Tibial nerve (tissue), 4 donors: ENCODE data around the gene C7orf57. TPM values are rescaled to one million over a fixed set of nuclear protein-coding genes. Genes with fewer than 3 reads are reported as not detected.

ENCODE experiments used
- DNase-seq, 2 donors: peaks; one replicate each; pipeline ENCODE4 v3.0.0-alpha.2; 2019; ENCODE audit warnings: low spot score in 2 of 2
- H3K27ac ChIP-seq, 4 donors: fragments of 200-600 bp; sonication (generic) in 3 of 4; one replicate each; pipeline ENCODE4 v1.5.1; 2017 to 2019; ENCODE audit warnings: mild to moderate bottlenecking in 1 of 4
- H3K27me3 ChIP-seq, 2 donors: fragments of 200-600 bp; sonication (generic) in 1 of 2; one replicate each; pipeline versions ENCODE4 v1.5.1 to v1.6.0; 2017 to 2019
- H3K36me3 ChIP-seq, 3 donors: fragments of 200-600 bp; sonication (generic); one replicate each; pipeline ENCODE4 v1.5.1; 2018 to 2019
- H3K4me1 ChIP-seq, 4 donors: fragments of 200-600 bp; sonication (generic) in 3 of 4; one replicate each; pipeline ENCODE4 v1.5.1; 2017 to 2019
- H3K4me3 ChIP-seq, 4 donors: fragments of 200-600 bp; sonication (generic) in 3 of 4; one replicate each; pipeline ENCODE4 v1.5.1; 2017 to 2019; ENCODE audit warnings: mild to moderate bottlenecking in 1 of 4, moderate library complexity in 1 of 4
- H3K9me3 ChIP-seq, 4 donors: fragments of 200-600 bp; sonication (generic) in 3 of 4; one replicate each; pipeline ENCODE4 v1.5.1; 2017 to 2019
- EP300 ChIP-seq, 2 donors: sonication (generic); formaldehyde crosslinking; IDR thresholded peaks; one replicate each; pipeline ENCODE4 v1.6.1; 2017; ENCODE audit warnings: antibody characterized with exemption in 2 of 2, mild to moderate bottlenecking in 1 of 2
- POLR2A ChIP-seq, 2 donors: fragments of 450-650 bp; IDR thresholded peaks; one replicate each; pipeline ENCODE4 v1.6.1; 2017; ENCODE audit warnings: antibody characterized with exemption in 2 of 2, mild to moderate bottlenecking in 2 of 2, moderate library complexity in 2 of 2
- WGBS, 2 donors: methylation state at CpG; one replicate each; pipeline ENCODE4 v1.1.5; 2018; 5-methylcytosine and 5-hydroxymethylcytosine counted together
- total RNA-seq, 4 donors: library from RNA; depleted of rRNA; stranded (reverse); fragments of >200 nt; gene quantifications; one replicate each; pipeline ENCODE4 v1.1.0, GENCODE V29; 2016
- TF ChIP-seq, protein P1 (sequence below), 5 experiments: fragments of 200-600 bp in 3 of 5; fragments of 450-650 bp in 2 of 5; sonication (generic) in 3 of 5; IDR thresholded peaks; one replicate each; pipeline ENCODE4 v1.5.1; 2016 to 2019; ENCODE audit warnings: antibody characterized with exemption in 5 of 5, mild to moderate bottlenecking in 3 of 5, moderate library complexity in 2 of 5

C7orf57 gene
- total RNA-seq, 4 donors from 2014 or later: 0.21 to 0.66 (median 0.60) TPM; not detected in 1

DNA sequence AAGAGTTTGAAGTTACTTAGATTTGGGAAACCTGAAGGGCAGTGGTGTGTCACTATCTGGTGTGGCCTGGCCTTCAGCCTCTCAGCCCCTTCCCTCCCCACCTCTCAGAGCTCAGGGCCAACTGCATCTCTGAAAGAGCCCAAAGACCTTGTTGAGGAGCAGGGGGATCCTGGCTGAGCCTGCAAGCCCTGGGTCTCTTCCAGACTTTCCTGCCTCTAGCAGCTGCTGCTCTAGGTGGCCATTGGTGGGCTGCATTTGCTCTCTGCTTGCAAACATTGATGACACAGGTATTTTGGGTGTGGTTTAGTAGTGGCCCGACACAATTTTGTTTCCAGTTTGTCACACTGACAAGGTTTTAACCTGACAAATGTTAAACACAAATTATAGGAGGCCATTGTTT, 50.6 kb downstream of the C7orf57 start:
- Histone ChIP-seq H3K36me3 (no peaks in the 10 kb centered on the region), H3K9me3 (no peaks in the 10 kb centered on the region), H3K4me3 (no peak overlapping the region), H3K4me1 (peaks cover 0 to 66% (median 28%) of the 10 kb centered on the region in 4 donors), H3K27me3 (no peaks in the 10 kb centered on the region), H3K27ac (peak overlapping the region in 3 of 4 donors; percentile 48 to 95 (median 78))
- 82 to 84% methylated on average over 1 of the region's 1 CpG for whole genome bisulfite sequencing, 2 donors
- no peak for DNase-seq
- TF ChIP-seq EP300 (IDR thresholded peaks at IDR 0.05): no peak
- TF ChIP-seq POLR2A (IDR thresholded peaks at IDR 0.05): no peak
- TF ChIP-seq, protein P1, sequence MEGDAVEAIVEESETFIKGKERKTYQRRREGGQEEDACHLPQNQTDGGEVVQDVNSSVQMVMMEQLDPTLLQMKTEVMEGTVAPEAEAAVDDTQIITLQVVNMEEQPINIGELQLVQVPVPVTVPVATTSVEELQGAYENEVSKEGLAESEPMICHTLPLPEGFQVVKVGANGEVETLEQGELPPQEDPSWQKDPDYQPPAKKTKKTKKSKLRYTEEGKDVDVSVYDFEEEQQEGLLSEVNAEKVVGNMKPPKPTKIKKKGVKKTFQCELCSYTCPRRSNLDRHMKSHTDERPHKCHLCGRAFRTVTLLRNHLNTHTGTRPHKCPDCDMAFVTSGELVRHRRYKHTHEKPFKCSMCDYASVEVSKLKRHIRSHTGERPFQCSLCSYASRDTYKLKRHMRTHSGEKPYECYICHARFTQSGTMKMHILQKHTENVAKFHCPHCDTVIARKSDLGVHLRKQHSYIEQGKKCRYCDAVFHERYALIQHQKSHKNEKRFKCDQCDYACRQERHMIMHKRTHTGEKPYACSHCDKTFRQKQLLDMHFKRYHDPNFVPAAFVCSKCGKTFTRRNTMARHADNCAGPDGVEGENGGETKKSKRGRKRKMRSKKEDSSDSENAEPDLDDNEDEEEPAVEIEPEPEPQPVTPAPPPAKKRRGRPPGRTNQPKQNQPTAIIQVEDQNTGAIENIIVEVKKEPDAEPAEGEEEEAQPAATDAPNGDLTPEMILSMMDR (IDR thresholded peaks at IDR 0.05): no peak

DNA sequence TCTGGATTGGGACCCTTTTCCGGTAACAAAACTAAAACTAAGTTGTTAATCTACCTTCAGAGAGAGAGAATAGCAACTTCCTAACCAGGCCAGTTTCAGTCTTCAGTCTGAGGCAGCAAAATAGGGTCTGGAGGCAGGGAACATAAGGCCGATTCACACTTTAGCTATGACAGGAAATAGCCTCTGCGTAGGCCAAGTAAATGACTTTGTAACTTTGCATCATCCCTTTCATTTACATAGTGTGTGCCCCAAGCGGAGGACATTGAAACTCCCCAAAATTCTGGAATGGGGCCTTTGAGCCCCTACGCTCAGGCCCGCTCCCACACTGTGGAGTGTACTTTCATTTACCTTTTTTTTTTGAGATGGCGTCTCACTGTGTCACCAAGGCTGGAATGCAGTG, 52.0 kb downstream of the C7orf57 start:
- Histone ChIP-seq H3K27me3 (no peaks in the 10 kb centered on the region), H3K9me3 (no peaks in the 10 kb centered on the region), H3K4me1 (peaks cover 0 to 72% (median 28%) of the 10 kb centered on the region in 4 donors), H3K4me3 (no peak overlapping the region), H3K27ac (peak overlapping the region in 3 of 4 donors; percentile 88 to 95 (median 94)), H3K36me3 (peaks cover 0 to 12% (median 0%) of the 10 kb centered on the region in 3 donors)
- no peak for DNase-seq
- no peak for TF ChIP-seq POLR2A (IDR thresholded peaks at IDR 0.05)
- TF ChIP-seq, protein P1 (IDR thresholded peaks at IDR 0.05): no peak
- TF ChIP-seq EP300 (IDR thresholded peaks at IDR 0.05): no peak
- 64 to 70% methylated on average over 7 of the region's 7 CpGs for WGBS, 2 donors

DNA sequence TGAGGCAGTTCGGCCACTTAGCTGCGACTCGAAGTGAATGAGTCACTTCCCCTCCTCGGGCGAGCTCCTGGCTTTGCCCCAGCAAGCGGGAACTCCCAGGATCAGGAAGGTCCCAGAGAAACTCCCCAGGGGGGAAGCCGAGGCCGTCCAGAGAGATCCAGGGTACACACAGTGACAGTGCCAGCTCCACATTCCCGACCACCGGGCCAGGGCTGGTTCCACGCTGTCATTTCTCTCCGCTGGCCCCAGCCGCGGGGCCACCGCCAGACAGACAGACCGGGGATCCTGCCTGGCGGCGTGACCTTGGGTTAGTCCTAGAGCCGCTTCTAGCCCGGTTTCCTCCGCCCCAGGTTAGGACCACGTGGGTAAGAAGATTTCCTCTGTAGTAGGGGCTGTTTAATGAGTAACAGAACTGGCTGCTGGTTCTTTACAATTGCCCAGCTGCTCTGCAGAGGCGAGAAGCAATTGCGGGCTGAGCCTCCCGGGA, 53.3 kb downstream of the C7orf57 start:
- peak in 1 of 2 donors; percentile 74 for TF ChIP-seq EP300 (IDR thresholded peaks at IDR 0.05)
- no peak for TF ChIP-seq POLR2A (IDR thresholded peaks at IDR 0.05)
- no peaks in the 10 kb centered on the region for H3K9me3 ChIP-seq

DNA sequence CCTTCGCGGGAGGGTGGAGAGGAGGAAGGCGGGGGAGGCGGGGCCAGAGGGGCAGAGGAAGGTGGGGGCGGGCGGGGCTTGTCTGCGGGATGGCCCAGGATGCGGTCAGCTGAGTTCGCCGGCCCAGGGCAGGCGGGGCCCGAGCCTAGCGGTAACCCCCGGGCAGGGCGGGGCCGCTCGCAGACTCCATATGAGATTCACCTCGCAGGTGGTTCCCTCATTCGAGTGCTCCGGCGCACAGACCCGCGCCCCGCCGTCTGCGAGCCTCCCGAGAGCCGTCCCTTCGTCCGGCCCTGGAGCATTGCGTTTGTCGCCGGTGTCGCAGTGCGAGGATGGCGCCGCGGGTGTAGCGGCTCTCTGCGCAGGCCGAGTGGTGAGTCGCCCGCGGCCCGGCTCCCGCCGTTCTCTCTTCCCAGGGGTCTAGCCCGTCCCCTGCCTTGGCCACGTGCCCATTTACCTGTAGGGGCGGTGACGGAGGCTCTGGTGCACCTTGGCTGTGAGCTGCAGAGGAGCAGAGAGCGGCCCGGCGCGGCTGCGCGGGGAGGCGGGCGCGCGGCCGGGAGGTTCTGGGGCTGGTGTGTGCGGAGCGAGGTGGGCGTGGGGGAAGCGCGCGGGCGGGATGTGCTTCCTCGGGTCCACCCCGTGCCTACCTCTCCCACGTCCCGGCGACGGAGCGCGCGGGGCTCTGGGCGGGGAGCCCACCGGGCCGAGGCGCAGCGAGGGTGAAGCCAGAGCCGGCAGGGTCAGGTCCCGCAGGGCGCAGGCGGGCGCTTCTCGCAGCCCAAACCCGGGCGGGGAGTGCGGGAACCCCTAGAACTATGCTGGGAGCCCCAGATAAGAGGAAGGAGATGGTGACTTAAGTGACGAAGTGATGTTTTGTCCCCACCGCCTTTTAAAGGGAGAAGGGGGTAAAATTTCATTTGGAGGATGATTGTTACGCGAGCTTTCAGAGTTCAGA, 54.0 kb downstream of the C7orf57 start, which contains the start of gene UPP1:
TSS of gene UPP1 (plus strand) at position 220 of the 958 bp plus-strand sequence. CDS start 5,519 bp downstream, outside the sequence.
- DNase-seq: peak; percentile 84 to 91
- Histone ChIP-seq H3K27me3 (no peaks in the 10 kb centered on the region), H3K36me3 (peaks cover 0 to 30% (median 0%) of the 10 kb centered on the region in 3 donors), H3K27ac (peak within 1 kb of the TSS; percentile 82 to 95 (median 91)), H3K4me1 (peaks cover 0 to 60% (median 25%) of the 10 kb centered on the region in 4 donors), H3K9me3 (no peaks in the 10 kb centered on the region), H3K4me3 (peak within 1 kb of the TSS; percentile 68 to 82 (median 70))
- TF ChIP-seq, protein P1 (IDR thresholded peaks at IDR 0.05): no peak
- TF ChIP-seq POLR2A (IDR thresholded peaks at IDR 0.05): peak; percentile 68 to 69
- TF ChIP-seq EP300 (IDR thresholded peaks at IDR 0.05): peak in 1 of 2 donors; percentile 60
- WGBS, 2 donors: 7 to 28% methylated on average over 13 to 52 of the region's 96 CpGs

More for the DNA sequence above, 53.3 kb downstream of the C7orf57 start:
- Histone ChIP-seq H3K4me1 (peaks cover 0 to 64% (median 25%) of the 10 kb centered on the region in 4 donors), H3K27ac (peak overlapping the region; percentile 82 to 95 (median 91)), H3K36me3 (peaks cover 0 to 22% (median 0%) of the 10 kb centered on the region in 3 donors), H3K27me3 (no peaks in the 10 kb centered on the region), H3K4me3 (peak overlapping the region; percentile 68 to 82 (median 70))
- WGBS, 2 donors: 0 to 2% methylated on average over 17 to 23 of the region's 25 CpGs
- peak; percentile 69 to 76 for DNase-seq

DNA sequence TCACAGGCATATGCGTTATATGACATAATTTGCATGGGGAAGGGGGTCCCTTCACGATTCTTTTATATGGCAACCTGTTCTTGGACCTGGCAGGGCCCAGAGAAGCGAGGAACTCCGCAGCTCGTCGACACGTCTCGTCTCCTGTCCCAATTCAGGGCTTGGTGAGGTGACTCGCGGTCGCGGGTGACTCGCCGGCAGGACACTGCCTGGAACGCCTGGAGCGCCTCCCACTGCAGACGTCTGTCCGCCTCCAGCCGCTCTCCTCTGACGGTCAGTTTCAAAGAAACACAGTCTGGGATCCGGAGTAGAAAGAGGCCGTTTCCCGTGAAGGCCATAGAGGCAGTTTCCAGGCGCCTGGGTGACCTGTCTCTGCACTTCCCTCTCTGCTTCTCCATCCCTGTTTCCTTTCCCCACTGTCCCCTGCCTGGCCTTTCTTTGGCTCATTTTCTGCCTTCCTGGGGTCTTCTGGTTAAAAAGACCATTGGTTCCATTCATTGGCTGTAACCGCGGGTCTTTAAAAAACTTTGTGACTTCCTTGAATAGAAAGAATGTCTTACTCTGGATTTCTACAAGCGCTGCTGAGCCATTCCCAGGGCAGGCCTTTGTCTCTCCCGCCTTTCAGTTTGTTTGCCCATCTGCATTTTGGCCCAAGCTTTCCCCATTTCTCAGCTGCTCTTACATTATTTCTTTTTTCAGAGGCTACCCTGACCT, 54.9 kb downstream of the C7orf57 start:
- no peak for DNase-seq
- H3K4me3 ChIP-seq: peak overlapping the region; percentile 68 to 82 (median 70)
- no peaks in the 10 kb centered on the region for H3K9me3 ChIP-seq
- H3K36me3 ChIP-seq: peaks cover 0 to 39% (median 0%) of the 10 kb centered on the region in 3 donors
- no peaks in the 10 kb centered on the region for H3K27me3 ChIP-seq
- H3K27ac ChIP-seq: peak overlapping the region in 3 of 4 donors; percentile 88 to 95 (median 94)
- peak in 1 of 2 donors; percentile 17 for TF ChIP-seq EP300 (IDR thresholded peaks at IDR 0.05)
- TF ChIP-seq, protein P1 (IDR thresholded peaks at IDR 0.05): no peak
- WGBS, 2 donors: 61% methylated on average over 22 to 28 of the region's 28 CpGs
- peaks cover 0 to 60% (median 21%) of the 10 kb centered on the region in 4 donors for H3K4me1 ChIP-seq
